GM20000 (cell line): ENCODE results near the gene EGFR.

Experiments
- DNase-seq: peaks from one replicate; pipeline ENCODE4 v3.0.0; 2012; ENCODE audit warnings: low spot score
- CTCF ChIP-seq: IDR thresholded peaks from 2 replicates; pipeline ENCODE4 v1.5.1; 2012; ENCODE audit warnings: mild to moderate bottlenecking, control low read depth; ENCODE audit errors: extremely low read depth, missing control alignments

The EGFR gene

GRCh38 chr7:55144333-55145317 lies 125.8 kb downstream of the EGFR start:
- no peak for DNase-seq
- TF ChIP-seq CTCF, result no peak

GRCh38 chr7:55145606-55146005 lies 126.8 kb downstream of the EGFR start:
- TF ChIP-seq CTCF, result no peak
- DNase-seq, result no peak

- DNase-seq, result no peak
- TF ChIP-seq CTCF, result no peak
Measured at GRCh38 chr7:55147101-55147500, 128.3 kb downstream of the EGFR start.

- DNase-seq, result no peak
- TF ChIP-seq CTCF, result no peak
Measured at GRCh38 chr7:55147736-55148135, 128.9 kb downstream of the EGFR start.

GRCh38 chr7:55148571-55148970 lies 129.8 kb downstream of the EGFR start:
- no peak for TF ChIP-seq CTCF
- no peak for DNase-seq

GRCh38 chr7:55149001-55149400 lies 130.2 kb downstream of the EGFR start:
- no peak for DNase-seq
- no peak for TF ChIP-seq CTCF

- DNase-seq, result no peak
- no peak for TF ChIP-seq CTCF
Measured at GRCh38 chr7:55150166-55150565, 131.3 kb downstream of the EGFR start.
